Activated naive CD8-positive, alpha-beta T cell treated with anti-CD3 and anti-CD28 coated beads, Interleukin-2, amount 10 ng/mL, durations not matched to agents 7 days and 5 days (primary cell): ENCODE measurements around the gene ARHGAP6. TPM values are rescaled to one million over a fixed set of nuclear protein-coding genes. Genes with fewer than 3 reads are reported as not detected.

Source experiments
- ATAC-seq: fragments of 150-1000 bp; cut with Tn5 transposase; one replicate; pipeline ENCODE4 v1.10.0; 2021; ENCODE audit warnings: low read depth, moderate library complexity
- POLR2A ChIA-PET: fragments of 350-600 bp; sonication (Branson Sonifier 250); formaldehyde crosslinking; loops from one replicate; lab custom pipeline; 2021; ENCODE audit warnings: antibody characterized with exemption; lab: Charles Lee
- DNase-seq: peaks from one replicate; pipeline ENCODE4 v3.0.0; 2021
- H3K27ac Mint-ChIP-seq: one replicate; pipeline ENCODE4 v1.8.0; 2022; ENCODE audit warnings: mild to moderate bottlenecking, mixed read lengths
- H3K27me3 Mint-ChIP-seq: one replicate; pipeline ENCODE4 v1.8.0; 2022; ENCODE audit warnings: mild to moderate bottlenecking, moderate library complexity, mixed read lengths
- H3K36me3 Mint-ChIP-seq: one replicate; pipeline ENCODE4 v1.8.0; 2021; ENCODE audit warnings: mild to moderate bottlenecking, mixed read lengths
- H3K4me1 Mint-ChIP-seq: one replicate; pipeline ENCODE4 v1.8.0; 2021; ENCODE audit warnings: mixed read lengths
- H3K4me3 Mint-ChIP-seq: one replicate; pipeline ENCODE4 v1.8.0; 2022; ENCODE audit warnings: mild to moderate bottlenecking, moderate library complexity, mixed read lengths
- H3K9me3 Mint-ChIP-seq: one replicate; pipeline ENCODE4 v1.8.0; 2021; ENCODE audit warnings: mixed read lengths
- total RNA-seq, 2 experiments: library from RNA; stranded (reverse); gene quantifications; one replicate each; pipeline ENCODE4 v1.2.3, GENCODE V29; 2021

The ARHGAP6 gene
- total RNA-seq, 2 experiments from 2014 or later = not detected

DNA sequence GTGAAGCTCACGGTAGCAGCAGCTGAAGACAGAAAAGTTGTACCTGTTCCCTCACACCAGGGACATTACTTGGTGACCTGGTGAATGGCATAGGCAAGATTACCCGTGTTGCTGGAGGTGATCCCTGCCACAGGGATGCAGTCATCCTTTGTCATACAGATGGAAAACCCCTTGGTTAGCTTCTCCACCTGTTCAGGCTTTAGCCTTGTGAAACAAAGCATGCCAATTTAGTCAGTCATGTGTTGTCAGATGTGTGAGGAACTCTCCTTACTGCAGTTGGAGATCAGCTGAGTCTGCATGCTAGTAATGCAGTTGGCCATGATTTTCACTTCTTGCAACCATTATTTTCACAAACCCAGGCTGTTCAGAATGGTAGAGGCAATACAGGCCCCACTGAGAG, 331.6 kb downstream of the ARHGAP6 start:
- no peaks in the 10 kb centered on the region for H3K9me3 Mint-ChIP-seq
- H3K27ac Mint-ChIP-seq = no peak overlapping the region
- no peaks in the 10 kb centered on the region for H3K36me3 Mint-ChIP-seq
- POLR2A ChIA-PET = no interaction called here
- no peaks in the 10 kb centered on the region for H3K4me1 Mint-ChIP-seq
- H3K27me3 Mint-ChIP-seq = no peaks in the 10 kb centered on the region
- ATAC-seq (no peak), DNase-seq (no peak)
- H3K4me3 Mint-ChIP-seq = no peak overlapping the region

DNA sequence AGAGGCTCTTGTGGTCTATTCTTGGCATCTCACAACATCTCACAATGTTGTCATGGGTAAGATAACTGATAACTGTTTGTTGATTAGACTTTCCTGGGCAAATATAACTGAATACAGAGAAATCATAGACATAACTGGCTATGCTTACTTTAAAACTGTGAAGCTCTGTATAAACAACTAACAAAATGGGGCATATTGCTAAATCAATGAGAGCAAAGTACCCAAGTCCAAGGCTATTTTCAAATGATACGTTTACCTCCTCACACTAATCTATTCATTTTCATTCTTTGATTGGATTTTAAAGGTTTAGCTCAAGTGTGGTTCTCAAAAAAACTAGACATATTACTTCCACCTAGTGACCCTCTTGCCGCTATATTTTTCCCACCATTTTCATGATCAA, 333.9 kb downstream of the ARHGAP6 start:
- Mint-ChIP-seq H3K36me3 (no peaks in the 10 kb centered on the region), H3K4me1 (no peaks in the 10 kb centered on the region), H3K27ac (no peak overlapping the region), H3K27me3 (no peaks in the 10 kb centered on the region), H3K4me3 (no peak overlapping the region), H3K9me3 (no peaks in the 10 kb centered on the region)
- DNase-seq (no peak), ATAC-seq (no peak)
- POLR2A ChIA-PET = no interaction called here

- DNase-seq = no peak
- POLR2A ChIA-PET = no interaction called here
- no peak for ATAC-seq
- Mint-ChIP-seq H3K9me3 (no peaks in the 10 kb centered on the region), H3K27ac (no peak overlapping the region), H3K36me3 (no peaks in the 10 kb centered on the region), H3K4me1 (no peaks in the 10 kb centered on the region), H3K4me3 (no peak overlapping the region), H3K27me3 (no peaks in the 10 kb centered on the region)
These were observed 336.7 kb downstream of the ARHGAP6 start for GRCh38 chrX:11329021-11329420.

GRCh38 chrX:11328134-11328533, 337.6 kb downstream of the ARHGAP6 start:
- no peak overlapping the region for H3K27ac Mint-ChIP-seq
- POLR2A ChIA-PET = no interaction called here

GRCh38 chrX:11321986-11322385, 343.7 kb downstream of the ARHGAP6 start:
- ATAC-seq (no peak), DNase-seq (no peak)
- Mint-ChIP-seq H3K27ac (no peak overlapping the region), H3K9me3 (no peaks in the 10 kb centered on the region), H3K4me1 (no peaks in the 10 kb centered on the region), H3K4me3 (no peak overlapping the region), H3K27me3 (no peaks in the 10 kb centered on the region), H3K36me3 (no peaks in the 10 kb centered on the region)
- POLR2A ChIA-PET = no interaction called here

More at GRCh38 chrX:11328134-11328533, 337.6 kb downstream of the ARHGAP6 start:
- no peaks in the 10 kb centered on the region for H3K4me1 Mint-ChIP-seq
- no peaks in the 10 kb centered on the region for H3K9me3 Mint-ChIP-seq
- no peaks in the 10 kb centered on the region for H3K36me3 Mint-ChIP-seq
- no peak overlapping the region for H3K4me3 Mint-ChIP-seq
- DNase-seq (no peak), ATAC-seq (no peak)
- no peaks in the 10 kb centered on the region for H3K27me3 Mint-ChIP-seq

- POLR2A ChIA-PET = no interaction called here
- no peaks in the 10 kb centered on the region for H3K27me3 Mint-ChIP-seq
- DNase-seq (no peak), ATAC-seq (no peak)
- no peaks in the 10 kb centered on the region for H3K9me3 Mint-ChIP-seq
- no peak overlapping the region for H3K4me3 Mint-ChIP-seq
- no peaks in the 10 kb centered on the region for H3K4me1 Mint-ChIP-seq
- no peaks in the 10 kb centered on the region for H3K36me3 Mint-ChIP-seq
- no peak overlapping the region for H3K27ac Mint-ChIP-seq
These were observed 345.8 kb downstream of the ARHGAP6 start for GRCh38 chrX:11319806-11320520.

DNA sequence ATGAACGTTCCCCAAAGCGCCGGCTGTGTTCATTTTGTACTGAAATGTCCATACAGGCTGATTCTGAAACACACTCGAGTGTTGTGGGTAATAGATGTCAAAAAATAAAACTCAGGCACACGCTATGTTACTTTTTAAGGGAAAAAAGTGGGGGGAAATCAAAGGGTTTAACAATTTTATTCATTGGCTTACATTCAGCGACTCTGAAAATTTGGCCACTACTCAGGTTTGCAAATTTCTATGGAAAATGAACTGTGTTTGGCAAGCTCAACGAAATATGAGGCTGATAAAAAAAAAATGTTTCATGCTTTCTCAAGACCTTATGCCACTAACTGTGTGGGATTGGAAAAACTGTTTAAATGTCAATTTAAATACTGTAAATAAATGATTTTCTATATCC, 354.0 kb downstream of the ARHGAP6 start:
- no peaks in the 10 kb centered on the region for H3K36me3 Mint-ChIP-seq
- H3K9me3 Mint-ChIP-seq = no peaks in the 10 kb centered on the region
- no peak overlapping the region for H3K4me3 Mint-ChIP-seq
- POLR2A ChIA-PET = no interaction called here
- H3K27me3 Mint-ChIP-seq = no peaks in the 10 kb centered on the region
- no peaks in the 10 kb centered on the region for H3K4me1 Mint-ChIP-seq
- H3K27ac Mint-ChIP-seq = no peak overlapping the region
- DNase-seq = no peak
- ATAC-seq = no peak

DNA sequence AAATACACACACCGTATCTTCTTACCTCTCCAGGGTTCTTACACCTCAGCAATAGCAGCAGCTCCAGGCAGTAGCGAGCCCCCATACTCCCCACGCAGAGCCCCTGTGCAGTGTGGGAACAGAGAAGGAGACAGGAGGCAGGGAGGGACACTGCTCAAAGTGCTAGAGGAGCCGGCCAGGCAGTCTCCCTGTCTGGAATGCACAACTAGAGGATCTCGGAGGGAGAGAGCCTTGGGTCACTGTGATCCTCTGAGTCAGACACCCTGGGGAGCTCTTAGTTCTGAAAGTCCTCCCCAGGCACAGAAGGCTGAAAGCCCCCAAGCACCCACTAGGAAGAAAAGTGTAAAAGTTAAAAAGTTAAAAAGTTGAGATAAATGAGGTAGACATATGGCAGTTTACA, 356.5 kb downstream of the ARHGAP6 start:
- Mint-ChIP-seq H3K27ac (no peak overlapping the region), H3K4me3 (no peak overlapping the region), H3K36me3 (no peaks in the 10 kb centered on the region), H3K9me3 (no peaks in the 10 kb centered on the region), H3K4me1 (no peaks in the 10 kb centered on the region), H3K27me3 (no peaks in the 10 kb centered on the region)
- DNase-seq (no peak), ATAC-seq (no peak)
- POLR2A ChIA-PET = no interaction called here

DNA sequence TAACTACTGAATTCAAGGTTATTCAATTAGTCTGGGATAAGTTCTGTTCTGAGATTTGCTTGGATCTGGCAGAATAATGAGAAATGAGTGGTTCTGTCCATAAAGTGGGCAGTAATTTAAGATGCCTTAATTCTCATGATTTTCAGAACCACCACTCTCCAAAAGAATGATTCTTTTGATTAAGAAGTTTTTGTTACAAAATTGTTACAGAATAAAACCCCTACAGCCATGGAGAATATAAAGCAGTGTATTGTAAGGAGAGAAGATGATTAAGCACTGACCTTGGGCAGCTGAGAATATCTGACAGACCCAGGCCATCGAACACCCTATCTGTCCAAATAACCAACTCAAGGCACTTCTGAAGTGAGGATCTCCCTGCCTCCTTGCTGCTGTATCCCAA, 360.1 kb downstream of the ARHGAP6 start:
- Mint-ChIP-seq H3K4me3 (no peak overlapping the region), H3K27me3 (no peaks in the 10 kb centered on the region), H3K4me1 (no peaks in the 10 kb centered on the region), H3K36me3 (no peaks in the 10 kb centered on the region), H3K9me3 (no peaks in the 10 kb centered on the region), H3K27ac (no peak overlapping the region)
- POLR2A ChIA-PET = no interaction called here
- no peak for ATAC-seq
- no peak for DNase-seq

DNA sequence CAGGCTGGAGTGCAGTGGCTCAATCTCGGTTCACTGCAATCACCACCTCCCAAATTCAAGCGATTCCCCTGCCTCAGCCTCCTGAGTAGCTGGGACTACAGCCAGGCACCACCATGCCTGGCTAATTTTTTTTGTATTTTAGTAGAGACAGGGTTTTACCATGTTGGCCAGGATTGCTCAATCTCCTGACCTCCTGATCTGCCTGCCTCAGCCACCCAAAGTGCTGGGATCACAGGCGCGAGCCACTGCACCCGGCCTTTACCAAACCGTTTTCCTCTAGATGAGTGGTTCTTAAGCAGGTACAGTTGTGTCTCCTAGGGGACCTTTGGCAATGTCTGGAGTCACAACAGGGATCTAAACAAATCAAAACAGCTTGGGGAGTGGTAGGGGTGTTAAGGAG, 360.9 kb downstream of the ARHGAP6 start:
- no peak overlapping the region for H3K4me3 Mint-ChIP-seq
- ATAC-seq = no peak

GRCh38 chrX:11298600-11298999, 367.1 kb downstream of the ARHGAP6 start:
- POLR2A ChIA-PET = no interaction called here
- no peak for ATAC-seq
- no peak overlapping the region for H3K27ac Mint-ChIP-seq
- DNase-seq = no peak
- H3K4me3 Mint-ChIP-seq = no peak overlapping the region
- H3K27me3 Mint-ChIP-seq = no peaks in the 10 kb centered on the region
- H3K36me3 Mint-ChIP-seq = no peaks in the 10 kb centered on the region
- no peaks in the 10 kb centered on the region for H3K9me3 Mint-ChIP-seq
- H3K4me1 Mint-ChIP-seq = no peaks in the 10 kb centered on the region

More for the DNA sequence above, 360.9 kb downstream of the ARHGAP6 start:
- no peaks in the 10 kb centered on the region for H3K4me1 Mint-ChIP-seq
- H3K36me3 Mint-ChIP-seq = no peaks in the 10 kb centered on the region
- POLR2A ChIA-PET = no interaction called here
- H3K27me3 Mint-ChIP-seq = no peaks in the 10 kb centered on the region
- H3K27ac Mint-ChIP-seq = no peak overlapping the region
- no peak for DNase-seq
- no peaks in the 10 kb centered on the region for H3K9me3 Mint-ChIP-seq

DNA sequence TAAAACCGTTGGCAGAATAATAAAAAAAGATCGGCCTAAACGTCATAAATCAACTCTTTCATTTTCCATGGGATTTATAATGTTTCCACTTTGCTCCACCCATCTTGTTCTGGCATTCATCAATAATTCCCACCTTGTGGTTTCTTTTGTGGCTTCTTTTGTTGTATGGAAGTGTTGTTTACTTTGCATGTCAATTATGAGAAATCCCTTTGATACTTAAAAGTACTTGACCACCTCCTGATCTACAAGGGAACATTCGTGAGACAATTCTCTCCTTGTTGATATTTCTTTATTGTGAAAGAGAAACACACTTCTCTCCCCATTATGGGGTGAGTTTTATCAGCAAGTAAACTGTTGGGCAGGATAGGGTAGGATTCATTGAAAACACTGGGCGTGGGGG, 369.7 kb downstream of the ARHGAP6 start:
- POLR2A ChIA-PET = no interaction called here
- Mint-ChIP-seq H3K9me3 (no peaks in the 10 kb centered on the region), H3K4me1 (no peaks in the 10 kb centered on the region), H3K36me3 (no peaks in the 10 kb centered on the region), H3K4me3 (no peak overlapping the region), H3K27me3 (no peaks in the 10 kb centered on the region), H3K27ac (no peak overlapping the region)
- DNase-seq = no peak
- no peak for ATAC-seq

DNA sequence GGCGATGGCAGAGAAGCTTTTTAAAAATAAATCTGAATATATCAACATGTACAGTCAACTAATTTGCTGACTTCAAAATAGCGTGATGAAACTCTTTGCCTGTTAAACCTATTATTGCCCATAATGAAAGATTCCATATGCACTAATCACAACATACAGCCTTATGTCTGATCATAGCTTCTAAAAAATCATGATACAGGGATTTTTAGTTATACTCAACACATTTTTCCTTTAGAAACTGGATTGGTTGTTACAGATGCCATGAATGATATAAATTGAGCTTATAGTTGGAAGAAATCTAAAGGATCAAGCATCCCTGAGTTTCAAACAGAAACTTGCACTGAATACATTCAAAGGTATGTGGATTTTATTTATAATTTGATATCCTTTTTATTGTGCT, 372.6 kb downstream of the ARHGAP6 start, which contains the start of gene AMELX:
AMELX (plus strand) TSS at position 301 of the 400 bp plus-strand sequence. CDS start 1,376 bp downstream, outside the sequence.
- Mint-ChIP-seq H3K4me1 (no peaks in the 10 kb centered on the region), H3K9me3 (no peaks in the 10 kb centered on the region), H3K27ac (no peak within 1 kb of the TSS), H3K27me3 (no peaks in the 10 kb centered on the region), H3K36me3 (no peaks in the 10 kb centered on the region), H3K4me3 (no peak within 1 kb of the TSS)
- POLR2A ChIA-PET = no interaction called here
- no peak for DNase-seq
- ATAC-seq = no peak

DNA sequence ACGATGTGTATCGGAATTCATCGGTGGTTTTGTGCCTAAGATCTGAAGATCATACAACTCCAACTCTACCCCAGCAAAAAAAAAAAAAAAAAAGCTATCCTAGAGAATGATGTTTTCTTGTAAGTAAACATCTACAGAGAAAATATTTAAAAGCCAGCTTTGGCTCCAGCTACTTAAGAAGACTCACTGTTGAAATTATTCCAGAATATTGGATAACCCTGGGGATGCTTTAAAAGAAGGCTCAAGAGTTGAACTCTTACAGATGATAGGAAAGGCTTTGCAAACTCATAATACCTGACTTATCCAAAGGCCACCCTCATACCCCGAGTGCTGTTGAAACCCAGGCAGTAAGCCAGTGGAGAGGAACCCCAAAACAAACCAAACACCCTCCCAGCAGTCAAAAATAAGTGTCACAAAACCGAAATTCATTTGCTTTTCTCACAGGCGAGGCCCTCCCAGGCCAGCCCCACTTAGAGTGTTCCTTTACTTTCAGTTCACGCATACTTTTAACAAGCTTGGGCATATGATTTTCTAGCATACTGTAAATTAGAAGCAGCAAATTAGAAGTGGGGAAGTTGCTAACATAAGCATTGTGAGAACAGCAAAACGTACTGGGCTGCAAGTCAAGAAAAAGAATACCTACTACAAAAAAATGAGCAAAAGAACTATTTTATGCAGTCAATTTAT, 375.2 kb downstream of the ARHGAP6 start:
- Mint-ChIP-seq H3K4me1 (no peaks in the 10 kb centered on the region), H3K4me3 (no peak overlapping the region), H3K9me3 (no peaks in the 10 kb centered on the region), H3K27me3 (no peaks in the 10 kb centered on the region), H3K27ac (no peak overlapping the region), H3K36me3 (no peaks in the 10 kb centered on the region)
- DNase-seq (no peak), ATAC-seq (no peak)
- POLR2A ChIA-PET = no interaction called here
